A549 treated with CpdA at 1 μM for 4 hours (cell line): Measurements from ENCODE around the gene XPR1. TPM values are rescaled to one million over a fixed set of nuclear protein-coding genes. Genes with fewer than 3 reads are reported as not detected.

Source experiments
- total RNA-seq: library from RNA; stranded (reverse); fragments of 200-300 nt; extraction: Qiagen RNA extraction; gene quantifications from 5 replicates; pipeline ENCODE4 v1.2.3, GENCODE V29; 2022; ENCODE audit warnings: low read depth

The XPR1 gene
- total RNA-seq: 18.3 to 26.7 TPM (median 22.2 TPM) in 5 replicates

GRCh38 chr1:180631766-180632325, at the start of gene XPR1:
Gene XPR1, plus strand, starts transcription at chr1:180632022. Its CDS starts 180 bp downstream, at chr1:180632202.

GRCh38 chr1:180912801-180913565, 281.2 kb downstream of the XPR1 start, which contains the start of gene KIAA1614:
Gene KIAA1614, plus strand, starts transcription at chr1:180912897. Its CDS starts 347 bp downstream, at chr1:180913244.

Other genes with a start within 250 kb of the XPR1 start
- gene ACBD6, start 129.4 kb upstream of the XPR1 start, total RNA-seq: 54.7 to 58.3 TPM (median 55.8 TPM) in 5 replicates
- gene OVAAL, start 73.1 kb upstream of the XPR1 start, total RNA-seq: 0.05 to 0.19 TPM in 2 of 5 replicates, not detected in the others